ENCODE results near the gene MAD1L1.

GRCh38 chr7:2197436-2198155 lies 35.1 kb downstream of the MAD1L1 start:
- no peak for TF ChIP-seq EZH2 (IDR thresholded peaks at IDR 0.05; ENCODE audit: borderline replicate concordance, low read depth, low read length, severe bottlenecking)
- TF ChIP-seq, protein P1, sequence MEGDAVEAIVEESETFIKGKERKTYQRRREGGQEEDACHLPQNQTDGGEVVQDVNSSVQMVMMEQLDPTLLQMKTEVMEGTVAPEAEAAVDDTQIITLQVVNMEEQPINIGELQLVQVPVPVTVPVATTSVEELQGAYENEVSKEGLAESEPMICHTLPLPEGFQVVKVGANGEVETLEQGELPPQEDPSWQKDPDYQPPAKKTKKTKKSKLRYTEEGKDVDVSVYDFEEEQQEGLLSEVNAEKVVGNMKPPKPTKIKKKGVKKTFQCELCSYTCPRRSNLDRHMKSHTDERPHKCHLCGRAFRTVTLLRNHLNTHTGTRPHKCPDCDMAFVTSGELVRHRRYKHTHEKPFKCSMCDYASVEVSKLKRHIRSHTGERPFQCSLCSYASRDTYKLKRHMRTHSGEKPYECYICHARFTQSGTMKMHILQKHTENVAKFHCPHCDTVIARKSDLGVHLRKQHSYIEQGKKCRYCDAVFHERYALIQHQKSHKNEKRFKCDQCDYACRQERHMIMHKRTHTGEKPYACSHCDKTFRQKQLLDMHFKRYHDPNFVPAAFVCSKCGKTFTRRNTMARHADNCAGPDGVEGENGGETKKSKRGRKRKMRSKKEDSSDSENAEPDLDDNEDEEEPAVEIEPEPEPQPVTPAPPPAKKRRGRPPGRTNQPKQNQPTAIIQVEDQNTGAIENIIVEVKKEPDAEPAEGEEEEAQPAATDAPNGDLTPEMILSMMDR (IDR thresholded peaks at IDR 0.05; ENCODE audit: extremely low read depth in 1 of 2, insufficient read depth in 1 of 2, low read depth in 1 of 2, low read length in 2 of 2), result no peak
- TF ChIP-seq POLR2A (IDR thresholded peaks at IDR 0.05; ENCODE audit: low read depth, low read length), result no peak
- no peak for TF ChIP-seq FOS (IDR thresholded peaks at IDR 0.05; ENCODE audit: borderline replicate concordance, insufficient read depth, low read length)
- TF ChIP-seq POLR2AphosphoS5 (IDR thresholded peaks at IDR 0.05; ENCODE audit: insufficient read depth, low read depth, low read length), result no peak
- TF ChIP-seq GATA2 (IDR thresholded peaks at IDR 0.05; ENCODE audit: insufficient read depth, insufficient read length, low read depth, low read length), result no peak
- TF ChIP-seq JUN (IDR thresholded peaks at IDR 0.05; ENCODE audit: borderline replicate concordance, insufficient read depth, insufficient read length, low read depth), result no peak
- TF ChIP-seq MYC (IDR thresholded peaks at IDR 0.05; ENCODE audit: low read depth, low read length), result no peak
- TF ChIP-seq, protein P2, sequence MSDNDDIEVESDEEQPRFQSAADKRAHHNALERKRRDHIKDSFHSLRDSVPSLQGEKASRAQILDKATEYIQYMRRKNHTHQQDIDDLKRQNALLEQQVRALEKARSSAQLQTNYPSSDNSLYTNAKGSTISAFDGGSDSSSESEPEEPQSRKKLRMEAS (IDR thresholded peaks at IDR 0.05; ENCODE audit: insufficient read depth, insufficient read length), result no peak
